GM11168 (cell line): ENCODE data around the gene PRTFDC1.

Experiments
- in situ Hi-C: fragments of 300-500 bp; cut with MboI; formaldehyde crosslinking; loops from one replicate; pipeline ENCODE4 v1.12.0; 2022; ENCODE audit warnings: low sequenced_read_pairs; ENCODE audit not compliant: unreplicated experiment

Gene PRTFDC1

GRCh38 chr10:24813856-24814255 is 138.6 kb downstream of the PRTFDC1 start:
- in situ Hi-C loops = no loop called here

GRCh38 chr10:24806262-24806661 is 146.1 kb downstream of the PRTFDC1 start:
- in situ Hi-C loops = no loop called here

- in situ Hi-C loops = no loop called here
Observed at GRCh38 chr10:24804956-24805355, 147.4 kb downstream of the PRTFDC1 start.

- in situ Hi-C loops = no loop called here
Observed at GRCh38 chr10:24804392-24804791, 148.0 kb downstream of the PRTFDC1 start.

- in situ Hi-C loops = no loop called here
Observed at GRCh38 chr10:24802378-24802777, 150.0 kb downstream of the PRTFDC1 start.

GRCh38 chr10:24800861-24801260 is 151.5 kb downstream of the PRTFDC1 start:
- in situ Hi-C loops = no loop called here
